Measurements from ENCODE around the gene PRPH. TPM values are rescaled to one million over a fixed set of nuclear protein-coding genes. Genes with fewer than 3 reads are reported as not detected.

Gene PRPH
- total and polyA plus RNA-seq, 2 of the 4 experiments (the other 2 are of a cell fraction) = not detected

- TF ChIP-seq CTCF (conservative IDR thresholded peaks at IDR 0.05; ENCODE audit: low read depth, low read length) = no peak
- no peak for TF ChIP-seq MAZ (IDR thresholded peaks at IDR 0.05; ENCODE audit: borderline replicate concordance, low read depth, low read length)
- no peak for TF ChIP-seq USF2 (IDR thresholded peaks at IDR 0.05; ENCODE audit: low read depth, low read length)
- TF ChIP-seq, protein P1, sequence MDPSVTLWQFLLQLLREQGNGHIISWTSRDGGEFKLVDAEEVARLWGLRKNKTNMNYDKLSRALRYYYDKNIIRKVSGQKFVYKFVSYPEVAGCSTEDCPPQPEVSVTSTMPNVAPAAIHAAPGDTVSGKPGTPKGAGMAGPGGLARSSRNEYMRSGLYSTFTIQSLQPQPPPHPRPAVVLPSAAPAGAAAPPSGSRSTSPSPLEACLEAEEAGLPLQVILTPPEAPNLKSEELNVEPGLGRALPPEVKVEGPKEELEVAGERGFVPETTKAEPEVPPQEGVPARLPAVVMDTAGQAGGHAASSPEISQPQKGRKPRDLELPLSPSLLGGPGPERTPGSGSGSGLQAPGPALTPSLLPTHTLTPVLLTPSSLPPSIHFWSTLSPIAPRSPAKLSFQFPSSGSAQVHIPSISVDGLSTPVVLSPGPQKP (IDR thresholded peaks at IDR 0.05; ENCODE audit: borderline replicate concordance, low read depth, low read length) = no peak
- no peak for TF ChIP-seq RFX5 (IDR thresholded peaks at IDR 0.05; ENCODE audit: low read depth, low read length)
- no peak for TF ChIP-seq CEBPB (IDR thresholded peaks at IDR 0.05; ENCODE audit: low read depth, low read length)
- no peak for TF ChIP-seq BHLHE40 (IDR thresholded peaks at IDR 0.05; ENCODE audit: low read depth, low read length)
- no peak for TF ChIP-seq CHD1 (IDR thresholded peaks at IDR 0.05; ENCODE audit: low read depth, low read length)
- TF ChIP-seq NFE2L2 (IDR thresholded peaks at IDR 0.05; ENCODE audit: low read depth, low read length) = no peak
- no peak for TF ChIP-seq RAD21 (IDR thresholded peaks at IDR 0.05; ENCODE audit: low read length)
- no peak for TF ChIP-seq POLR2A (IDR thresholded peaks at IDR 0.05; ENCODE audit: low read depth, low read length)
- TF ChIP-seq MXI1 (IDR thresholded peaks at IDR 0.05; ENCODE audit: borderline replicate concordance, low read depth, low read length) = no peak
- TF ChIP-seq SMC3 (IDR thresholded peaks at IDR 0.05; ENCODE audit: low read depth, low read length) = no peak
- no peak overlapping the region for H3K18ac ChIP-seq (ENCODE audit: low read depth, low read length)
- peaks cover 5 to 58% of the 10 kb centered on the region in 2 experiments; a peak in 3 of 4 replicates for H3K79me1 ChIP-seq (ENCODE audit: low read depth in 1 of 2, low read length in 2 of 2)
- H4K91ac ChIP-seq (ENCODE audit: insufficient read depth, low read depth, low read length) = no peak overlapping the region
- H3K14ac ChIP-seq (replicated peaks; ENCODE audit: low read depth, low read length) = no peak overlapping the region
- peak overlapping the region; percentile 41; the same call in 1 of the 2 replicates for H3K4me2 ChIP-seq (ENCODE audit: low read depth, low read length)
- H2BK120ac ChIP-seq (ENCODE audit: low read depth, low read length) = peak overlapping the region; percentile 53; the same call in 1 of the 2 replicates
- in situ Hi-C loops (cut with MboI; ENCODE audit: low sequenced_read_pairs) = no loop called here
- H3K27me3 ChIP-seq (ENCODE audit: control insufficient read depth, insufficient read depth, low read length) = no peaks in the 10 kb centered on the region
- H4K5ac ChIP-seq (ENCODE audit: low read depth, low read length) = 0 out of 2 replicates have a peak overlapping the region, but pooled peaks have one; percentile 15
- H3K4me1 ChIP-seq (ENCODE audit: control insufficient read depth, insufficient read depth, low read length) = peaks cover 15% of the 10 kb centered on the region
- peak overlapping the region; percentile 40 for H2AK5ac ChIP-seq (ENCODE audit: low read depth, low read length)
- WGBS, 2 experiments (ENCODE audit: extremely low coverage in 2 of 2, insufficient read length in 1 of 2) = no CpG with 5 or more reads among the region's 2 CpGs
- intact Hi-C loops (cut with micrococcal nuclease) = loop anchor here (10.0 kb wide), 1 partner anchor 127 kb away; the partner anchor contains the start of gene TUBA1B
- no peak overlapping the region for H3K9ac ChIP-seq (ENCODE audit: low read depth, low read length)
- H3K56ac ChIP-seq (ENCODE audit: extremely low read depth, insufficient read depth, low read length) = no peak overlapping the region
- peak; percentile 83 for DNase-seq
- H3K4me3 ChIP-seq (ENCODE audit: insufficient read depth, low read depth, low read length) = no peak overlapping the region
- peak overlapping the region; percentile 93 for H2BK5ac ChIP-seq (ENCODE audit: low read depth, low read length, poor library complexity, severe bottlenecking)
- peaks cover 3% of the 10 kb centered on the region; the same call in 1 of the 2 replicates for H3K36me3 ChIP-seq (ENCODE audit: control insufficient read depth, insufficient read depth, low read length)
- peak overlapping the region; percentile 45; the same call in 1 of the 3 replicates for H2BK15ac ChIP-seq (ENCODE audit: low read depth, low read length)
- H3K27ac ChIP-seq (ENCODE audit: insufficient read depth, low read length) = peak overlapping the region; percentile 26; the same call in 1 of the 2 replicates
- peak overlapping the region; percentile 69 for H3K4ac ChIP-seq (ENCODE audit: low read depth, low read length)
- 0 out of 2 replicates have a peak, but pooled peaks have one; percentile 2 for ATAC-seq (ENCODE audit: low read depth)
- no peak overlapping the region for H2BK20ac ChIP-seq (ENCODE audit: low read depth, low read length)
- H4K8ac ChIP-seq (ENCODE audit: low read depth in 2 of 2, low read length in 2 of 2) = peak overlapping the region in 1 of 2 experiments; percentile 50; a peak in 1 of 4 replicates
- H2AFZ ChIP-seq (replicated peaks; ENCODE audit: low read length, poor library complexity) = no peak overlapping the region
- 0 out of 2 replicates have a peak overlapping the region, but pooled peaks have one; percentile 65 for H3K23ac ChIP-seq (ENCODE audit: low read depth, low read length)
- CTCF ChIA-PET = interaction anchor here (0.6 kb wide), 1 partner anchor 195 kb away, joined by 3 read pairs; no protein-coding TSS in a partner anchor
- no TSS peak for BruUV-seq (replicated peaks)
- dilution Hi-C loops (cut with HindIII; ENCODE audit: low sequenced_read_pairs, unreplicated experiment) = no loop called here
- POLR2A ChIA-PET (ENCODE audit: unreplicated experiment) = interaction anchor here (1.0 kb wide), 1 partner anchor 134 kb away, joined by 3 read pairs; no protein-coding TSS in a partner anchor
- peaks cover 23% of the 10 kb centered on the region for H4K20me1 ChIP-seq (ENCODE audit: insufficient read depth, low read length)
- no peak overlapping the region for H2AK9ac ChIP-seq (replicated peaks; ENCODE audit: low read depth, low read length, poor library complexity)
- no peaks in the 10 kb centered on the region for H3K9me3 ChIP-seq (ENCODE audit: control insufficient read depth, insufficient read depth, low read length)
- H3K9me1 ChIP-seq (ENCODE audit: insufficient read depth, low read length) = peaks cover 20% of the 10 kb centered on the region; the same call in 1 of the 2 replicates
Measured at GRCh38 chr12:49261721-49262120, 33.2 kb upstream of the PRPH start.
